C4-2B (cell line): ENCODE measurements around the gene TBL1XR1.

ENCODE experiments used
- CTCF ChIP-seq: fragments of 450-650 bp; conservative IDR thresholded peaks from 2 replicates; pipeline ENCODE4 v1.5.1; 2017; ENCODE audit warnings: mild to moderate bottlenecking
- ZFX ChIP-seq: fragments of 450-650 bp; IDR thresholded peaks from 2 replicates; pipeline ENCODE4 v1.6.1; 2017

DNA sequence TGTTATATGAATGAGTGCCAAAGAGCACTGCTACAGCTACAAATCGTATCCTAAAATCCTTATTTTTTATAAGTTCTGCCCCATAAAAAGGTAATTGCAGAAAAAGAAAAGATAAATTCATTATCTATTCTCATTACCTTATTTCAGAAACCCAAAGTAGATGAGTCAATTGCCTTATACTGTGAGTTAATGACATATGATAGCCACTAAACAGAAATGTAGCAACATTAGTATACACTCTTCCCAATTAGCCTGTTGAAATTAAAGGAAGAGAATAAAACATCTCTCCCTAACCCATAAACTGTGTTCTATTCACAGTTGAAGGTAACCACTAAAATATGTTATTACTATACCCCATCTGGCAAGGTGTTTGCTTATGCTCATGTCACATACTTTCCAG, 11.0 kb downstream of the TBL1XR1 start:
- TF ChIP-seq CTCF (no peak), ZFX (no peak)
